ENCODE data around the gene CCDC92.

The CCDC92 gene

DNA sequence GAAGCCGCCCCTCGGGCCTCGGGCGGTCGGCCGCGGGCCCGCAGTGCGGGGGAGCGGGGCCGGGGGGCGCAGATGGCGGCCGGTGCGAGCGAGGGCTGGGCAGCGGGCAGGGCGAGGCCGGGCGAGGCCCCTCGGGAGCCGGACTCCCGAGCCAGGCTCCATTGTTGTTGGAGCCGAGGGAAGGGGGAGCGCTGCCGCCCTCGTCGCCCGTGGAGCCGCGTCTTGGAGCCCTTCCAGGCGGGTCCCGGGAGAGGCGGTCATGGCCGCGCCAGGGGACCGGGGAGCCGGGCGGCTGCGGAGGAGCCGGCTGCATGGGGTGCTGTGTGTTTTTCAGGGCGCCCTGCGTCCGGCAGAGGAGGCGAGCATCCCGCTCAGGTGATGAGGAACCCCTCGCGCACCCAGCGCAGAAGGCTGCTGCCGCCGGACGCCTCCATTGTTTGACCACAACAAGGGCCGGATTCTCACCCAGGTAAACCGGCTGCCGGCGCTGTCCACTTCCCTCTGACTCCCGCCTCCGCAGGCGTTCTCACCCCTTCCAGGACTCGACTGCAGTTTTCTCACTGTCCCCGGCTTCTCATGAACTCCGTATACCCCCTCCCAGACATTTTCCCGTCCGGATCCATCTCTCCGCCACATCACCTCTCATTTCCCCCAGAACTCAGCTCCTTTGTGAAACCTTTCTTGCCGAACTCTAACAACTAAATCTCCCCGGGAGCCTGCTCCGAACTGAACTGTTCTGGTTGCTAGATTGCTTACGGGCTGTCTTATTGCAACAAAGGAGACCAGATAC lies 1.1 kb upstream of the CCDC92 start:
- DNase-seq = peak; percentile 76

DNA sequence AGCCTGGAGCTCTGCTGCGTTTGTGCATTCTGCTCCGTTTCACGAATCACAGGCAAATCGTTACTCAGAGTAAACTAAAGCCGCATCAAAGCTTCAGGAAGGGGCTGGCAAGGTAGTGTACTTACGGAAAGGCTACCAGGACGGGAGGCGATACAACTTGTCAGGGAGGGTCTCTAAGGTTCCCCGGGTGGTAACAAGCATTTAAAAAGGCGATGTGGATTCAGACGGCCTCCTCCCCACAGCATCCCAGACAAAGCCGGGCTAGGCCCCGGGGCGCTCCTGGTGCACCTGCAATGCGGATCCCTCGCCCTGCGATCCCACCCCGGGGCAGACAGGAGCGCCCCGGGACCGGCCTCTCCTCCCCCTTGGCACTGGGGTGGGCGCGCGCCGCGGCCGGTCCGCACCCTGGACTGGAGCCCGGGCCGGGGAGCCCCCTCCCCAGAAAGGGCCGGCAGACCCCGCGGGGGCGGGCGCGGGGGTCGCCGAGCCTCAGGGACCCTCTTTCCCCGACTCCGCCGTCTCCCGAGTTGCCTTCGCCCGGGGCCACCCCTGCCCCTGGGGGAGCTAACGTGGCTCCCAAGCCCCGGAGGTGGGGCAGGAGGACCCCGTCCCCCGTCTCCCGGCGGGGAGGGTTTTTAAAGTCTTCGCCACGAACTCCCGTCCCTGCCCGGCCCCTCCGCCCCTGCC lies 718 bp downstream of the CCDC92 start:
- peak; percentile 74 for DNase-seq

DNA sequence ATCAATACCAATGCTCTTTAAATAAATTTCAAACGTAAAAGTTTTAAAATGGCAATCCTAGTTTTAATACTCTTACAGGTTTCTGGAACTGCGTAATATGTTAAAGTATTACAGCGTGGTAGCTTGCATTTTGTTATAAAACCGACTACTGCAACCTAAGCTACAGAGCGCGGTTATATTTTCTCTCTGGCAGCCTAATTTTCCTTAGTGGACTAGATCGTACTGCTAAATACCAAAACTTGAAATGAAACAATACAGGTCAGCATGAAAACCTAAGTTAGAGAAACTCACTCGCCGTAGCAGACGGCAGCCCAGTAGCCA lies 1.2 kb downstream of the CCDC92 start:
- DNase-seq = no peak

DNA sequence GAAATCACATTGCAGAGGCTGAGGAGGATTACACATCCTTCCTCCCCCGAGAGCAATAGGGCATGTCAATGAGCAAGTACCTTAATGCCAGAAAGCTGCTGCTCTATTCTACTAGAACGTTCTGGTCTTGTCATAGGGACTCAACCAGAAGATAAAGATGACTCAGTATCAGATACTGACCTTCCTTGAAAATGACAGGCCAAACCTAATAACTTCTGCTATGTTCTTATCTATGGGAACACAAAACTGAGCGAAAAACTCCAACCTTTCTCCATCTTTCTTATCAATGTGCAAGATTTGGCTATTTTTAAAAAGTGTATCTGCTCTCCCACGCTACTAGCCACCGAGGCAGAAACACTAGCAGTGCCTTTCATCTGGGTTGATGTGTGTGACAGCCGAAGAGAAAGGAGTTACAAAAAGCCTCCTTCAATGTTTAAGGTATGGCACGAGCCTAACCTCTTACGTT lies 5.5 kb downstream of the CCDC92 start:
- no peak for DNase-seq

DNA sequence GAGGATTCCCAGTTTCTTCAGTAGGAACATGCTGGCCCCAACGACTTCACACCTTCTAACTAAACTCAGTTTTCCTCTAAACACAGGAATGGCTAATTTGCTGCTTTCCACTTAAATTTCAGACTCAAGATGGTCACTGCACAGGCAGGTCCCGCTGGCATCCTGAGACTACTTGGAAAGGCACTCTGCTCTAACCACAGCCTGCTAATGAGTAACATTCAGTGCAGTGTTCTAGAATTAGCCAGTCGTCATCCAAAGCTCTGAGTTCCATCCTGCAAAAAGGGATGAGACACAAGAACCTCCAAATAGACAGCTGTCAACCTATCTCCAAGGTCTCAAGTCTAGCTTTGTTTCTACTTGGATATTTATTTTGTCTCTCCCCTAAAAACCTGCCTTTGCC lies 6.0 kb downstream of the CCDC92 start:
- no peak for DNase-seq

DNA sequence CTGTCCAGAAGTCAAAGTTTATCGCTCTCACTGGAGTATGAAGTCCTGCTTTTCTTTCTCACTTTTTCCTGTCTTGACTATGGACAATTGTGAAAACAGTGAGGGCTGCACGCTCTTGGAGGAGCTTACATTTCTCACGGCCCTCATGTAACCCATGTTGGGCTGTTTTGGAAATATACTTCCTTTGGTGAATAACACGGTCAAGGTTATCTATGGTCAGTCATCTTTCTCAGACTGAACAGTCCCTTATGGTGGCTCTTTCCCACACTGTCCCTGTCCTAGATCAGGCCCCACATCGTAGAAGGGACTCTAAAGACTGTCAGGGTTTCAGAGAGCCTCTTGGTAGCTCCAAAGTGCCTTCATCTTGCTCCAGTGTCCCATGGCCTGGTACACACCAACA lies 7.2 kb downstream of the CCDC92 start:
- no peak for DNase-seq

DNA sequence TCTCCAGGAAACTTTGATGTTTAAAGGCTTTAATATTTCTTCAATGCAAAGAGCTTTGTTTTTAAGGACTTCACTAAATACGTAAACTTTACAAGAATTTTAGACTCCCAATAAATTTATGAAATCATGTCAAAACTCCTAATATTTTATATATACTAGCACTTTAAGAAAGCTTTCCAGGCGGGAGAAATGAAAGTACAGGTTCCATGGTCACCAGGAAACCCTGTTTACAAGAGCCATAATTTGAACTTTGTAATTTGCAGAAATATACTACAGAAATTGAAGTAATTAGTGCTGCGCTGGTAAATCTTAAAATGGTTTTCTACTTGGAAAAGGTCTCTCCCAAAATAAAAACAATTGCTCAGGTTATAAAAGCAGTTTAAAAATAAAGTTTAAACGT lies 8.8 kb downstream of the CCDC92 start:
- no peak for DNase-seq

DNA sequence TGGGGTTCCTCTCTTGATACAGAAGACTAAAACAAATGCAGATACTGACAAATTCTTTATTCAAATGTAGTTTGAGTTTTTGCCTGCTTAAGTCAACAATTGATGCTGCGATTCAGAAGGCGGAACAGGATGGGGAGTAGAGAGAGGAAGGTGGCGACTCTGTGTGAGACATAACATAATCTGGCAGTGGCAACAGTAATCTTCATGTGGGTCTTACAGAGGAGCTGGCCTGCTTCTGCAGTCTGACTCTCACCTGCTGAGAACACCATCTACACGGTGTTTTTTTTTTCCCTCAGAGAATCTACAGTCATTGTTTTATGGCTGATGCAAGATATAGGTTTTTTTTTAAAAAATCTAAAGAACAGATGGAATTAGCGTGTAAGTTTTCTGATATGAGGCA lies 10.1 kb downstream of the CCDC92 start:
- no peak for DNase-seq

DNA sequence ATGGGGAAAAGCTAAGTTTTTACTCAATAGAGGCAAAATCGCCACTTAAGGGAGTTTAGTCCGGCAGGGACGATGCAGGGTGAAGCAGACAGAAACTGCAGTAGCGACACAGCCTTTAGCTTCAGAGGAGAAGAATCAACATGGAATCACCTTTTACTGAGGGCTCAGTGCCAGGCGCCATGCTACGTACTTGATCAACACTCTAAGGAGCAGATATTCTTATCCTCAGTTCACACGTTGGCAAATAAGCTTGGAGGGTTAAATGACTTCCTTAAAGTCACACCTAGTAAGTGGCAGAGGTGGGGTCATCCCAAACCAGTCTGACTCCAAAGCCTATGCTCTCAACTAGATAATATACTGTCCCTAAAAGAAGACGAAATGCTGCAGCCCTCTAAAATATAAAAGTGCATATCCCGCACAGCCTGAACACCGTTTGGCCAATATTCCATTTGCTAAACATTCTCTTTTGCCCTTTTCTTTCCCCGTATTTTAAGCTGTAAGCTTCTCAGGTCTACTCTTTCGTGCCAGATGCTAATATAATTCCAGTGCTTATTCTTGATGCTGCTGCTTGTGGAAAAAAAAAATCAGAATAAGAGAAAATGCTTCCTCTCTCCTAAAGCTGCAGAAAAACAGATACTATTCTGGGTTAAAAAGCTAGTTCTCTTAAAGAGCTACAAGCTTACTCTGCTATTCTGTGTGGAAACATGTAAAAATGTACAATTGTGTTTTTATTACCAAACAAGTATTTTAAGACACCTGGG lies 10.9 kb downstream of the CCDC92 start:
- DNase-seq = no peak

DNA sequence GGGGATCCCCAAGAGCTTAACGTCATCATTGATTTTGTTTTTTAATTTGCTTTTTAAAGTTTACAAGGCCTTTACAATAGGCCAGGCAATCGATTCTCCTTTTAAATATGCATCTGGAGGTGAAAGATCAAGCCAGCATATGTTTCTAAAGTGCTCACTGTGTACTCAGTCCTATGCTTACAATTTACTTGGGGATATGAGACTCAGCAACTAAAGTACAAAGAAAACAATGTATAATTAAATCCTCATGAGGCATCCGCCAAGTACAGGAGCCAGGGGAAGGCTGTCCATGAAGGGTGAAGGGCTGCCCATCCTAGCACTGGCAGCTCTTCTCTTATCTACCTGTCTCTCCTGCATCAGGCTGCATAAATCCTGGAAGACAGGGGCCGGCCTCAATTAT lies 11.8 kb downstream of the CCDC92 start:
- DNase-seq = no peak

DNA sequence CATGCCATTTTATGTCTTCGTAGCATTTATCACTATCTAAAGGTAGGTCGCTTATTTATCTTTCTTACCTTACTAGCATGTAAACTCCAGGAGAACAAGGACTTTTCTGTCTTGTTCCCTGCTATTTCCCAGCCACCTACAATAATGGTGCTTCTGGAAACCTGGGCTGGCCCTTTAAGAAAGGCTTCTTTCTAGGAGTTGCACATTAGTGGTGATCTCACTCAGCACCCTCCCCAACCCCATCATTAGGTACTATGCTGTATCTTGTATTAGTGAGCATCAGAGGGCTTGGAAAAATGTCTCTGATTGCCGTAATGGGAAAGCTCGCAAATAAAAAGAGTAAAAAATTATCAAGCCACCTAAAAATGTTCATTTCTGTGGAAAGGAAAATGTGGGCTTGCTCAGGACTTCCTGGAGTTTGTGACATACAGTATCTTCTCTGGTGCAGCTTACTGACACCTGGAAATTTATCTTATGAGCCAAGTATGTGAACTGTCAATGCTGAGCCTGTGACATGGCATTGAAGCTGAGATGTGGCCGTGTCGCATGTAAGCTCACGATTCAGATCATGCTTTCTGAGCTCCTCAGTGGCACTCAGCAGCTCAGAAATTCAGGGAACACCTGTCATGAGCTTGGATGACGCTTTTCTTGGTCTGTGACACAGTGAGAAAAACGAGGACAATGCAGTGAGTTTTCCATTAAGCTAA lies 12.4 kb downstream of the CCDC92 start:
- DNase-seq = no peak

DNA sequence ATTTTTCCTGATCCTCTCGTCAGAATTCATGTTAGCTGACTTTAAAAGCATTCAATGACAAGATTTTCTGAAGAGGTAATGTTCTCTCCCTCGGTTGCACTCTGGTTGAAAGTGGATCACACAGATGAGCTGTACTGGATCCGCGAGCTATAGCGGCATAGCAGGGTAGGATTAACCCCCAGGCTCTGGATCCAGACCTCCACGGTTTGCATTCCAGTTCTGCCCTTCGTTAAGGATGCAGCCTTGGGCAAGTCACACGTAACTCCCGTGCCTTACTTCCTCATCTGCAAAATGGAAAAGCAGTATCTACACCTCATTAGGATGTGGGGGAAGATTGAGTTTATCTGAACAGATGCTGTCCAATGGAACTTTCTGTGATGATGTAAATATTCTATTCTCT lies 13.8 kb downstream of the CCDC92 start:
- DNase-seq = no peak

DNA sequence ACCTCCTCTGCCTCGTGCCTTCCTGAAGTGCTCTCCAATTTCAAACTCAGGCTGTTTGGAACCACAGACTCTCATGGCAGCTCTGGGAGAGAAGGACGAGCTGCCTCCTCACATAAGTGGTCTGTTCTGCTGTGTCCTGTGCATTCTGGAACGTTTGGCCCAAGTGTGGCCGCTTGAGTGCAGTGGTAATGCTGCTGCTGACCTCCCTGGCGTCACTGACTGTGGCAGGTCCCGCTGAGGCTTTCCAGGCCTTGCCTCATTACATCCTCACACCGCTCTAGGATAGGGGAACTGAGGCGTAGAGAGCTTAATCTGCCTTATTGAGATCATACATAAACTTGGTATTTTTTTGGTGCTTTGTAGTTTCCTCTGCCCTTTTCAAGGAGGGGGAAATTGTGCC lies 14.2 kb downstream of the CCDC92 start:
- peak; percentile 51 for DNase-seq

DNA sequence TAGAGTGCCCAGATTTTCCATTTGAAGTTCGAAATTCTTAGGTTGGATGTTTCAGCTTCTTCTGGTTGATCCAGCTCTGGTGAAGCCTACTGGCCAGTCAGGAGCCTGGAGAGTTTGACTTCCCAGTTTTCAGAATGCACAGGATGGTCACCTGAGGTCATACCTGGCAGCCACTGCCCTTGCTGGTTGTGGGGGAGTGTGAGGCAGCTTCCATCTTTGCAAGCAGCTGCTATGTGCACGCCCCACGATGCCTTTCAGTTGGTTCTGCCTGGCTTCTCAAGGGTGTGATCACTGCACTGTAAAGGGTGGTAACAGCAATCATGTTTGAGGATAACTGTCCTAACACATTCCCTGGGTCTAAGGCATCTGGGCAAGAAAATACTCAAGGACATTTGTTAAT lies 15.4 kb downstream of the CCDC92 start:
- DNase-seq = no peak

DNA sequence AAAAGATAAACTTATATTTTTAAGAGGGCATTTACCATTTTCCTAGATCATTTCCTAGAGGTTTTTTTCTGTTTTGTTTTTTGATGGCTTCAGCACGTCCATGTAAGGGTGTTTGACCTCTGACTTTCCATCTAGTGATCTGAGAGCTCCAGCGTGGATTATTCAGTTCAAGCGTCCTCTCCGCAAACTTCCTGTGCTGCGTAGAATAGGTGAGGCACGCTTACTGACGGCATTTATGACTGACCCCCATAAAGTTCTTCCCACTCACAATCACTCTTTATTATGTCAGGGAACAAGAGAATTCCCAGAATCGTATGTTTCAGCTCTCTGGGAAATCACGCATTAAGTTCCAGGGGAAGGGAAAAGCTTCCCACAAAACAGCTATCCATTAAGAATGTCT lies 16.4 kb downstream of the CCDC92 start:
- no peak for DNase-seq

DNA sequence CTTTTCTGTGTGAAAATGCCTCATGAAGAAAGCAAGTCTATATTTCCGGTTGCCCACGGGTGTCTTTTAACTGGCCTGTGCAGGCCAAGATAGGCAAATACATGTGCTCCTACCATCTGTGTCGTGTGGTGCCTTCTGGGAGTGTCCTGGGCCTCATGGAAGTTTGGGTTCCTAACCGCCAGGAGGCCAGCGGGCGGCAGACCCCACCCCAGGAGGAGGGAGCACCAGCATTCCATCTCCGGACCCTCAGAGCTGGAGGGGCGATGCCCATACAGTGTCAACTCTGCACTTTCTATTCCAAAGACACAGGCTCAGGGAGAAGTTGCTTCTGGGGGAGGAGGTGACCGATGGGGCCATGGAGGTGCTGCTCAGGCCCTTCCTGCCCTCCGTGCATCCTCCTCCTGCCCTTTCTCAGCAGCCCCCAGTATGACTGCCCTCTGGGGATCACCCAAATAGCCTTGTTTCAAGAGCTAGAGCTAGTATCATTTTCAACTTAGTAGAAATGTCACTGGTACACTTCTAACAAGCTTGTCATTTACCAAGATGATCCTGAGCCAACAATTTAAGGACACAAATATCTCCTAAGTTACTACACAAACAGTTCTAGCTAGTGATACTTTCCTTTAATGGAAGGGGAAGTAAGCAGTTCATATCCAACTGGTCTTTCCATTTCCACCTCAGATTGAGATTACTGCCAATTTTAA lies 17.8 kb downstream of the CCDC92 start:
- no peak for DNase-seq

DNA sequence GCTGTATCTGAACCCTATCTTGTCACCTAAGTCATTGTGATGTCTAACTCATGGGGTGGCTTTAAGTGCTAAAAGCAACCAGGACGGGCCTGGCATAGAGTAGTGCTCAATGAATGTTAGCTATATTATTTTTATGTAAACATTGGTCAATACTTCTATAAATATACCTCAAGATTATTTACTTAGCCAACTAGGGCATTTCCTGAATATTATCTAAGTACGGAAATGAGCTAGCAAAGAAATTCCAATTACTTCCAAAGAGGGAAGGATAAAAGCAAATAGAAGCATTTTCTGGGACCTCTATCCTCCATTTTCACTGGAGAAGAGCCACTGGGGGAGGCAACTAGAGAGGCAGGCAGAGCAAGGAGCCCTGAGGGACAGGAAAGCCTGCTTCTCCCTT lies 20.6 kb downstream of the CCDC92 start:
- DNase-seq = no peak

DNA sequence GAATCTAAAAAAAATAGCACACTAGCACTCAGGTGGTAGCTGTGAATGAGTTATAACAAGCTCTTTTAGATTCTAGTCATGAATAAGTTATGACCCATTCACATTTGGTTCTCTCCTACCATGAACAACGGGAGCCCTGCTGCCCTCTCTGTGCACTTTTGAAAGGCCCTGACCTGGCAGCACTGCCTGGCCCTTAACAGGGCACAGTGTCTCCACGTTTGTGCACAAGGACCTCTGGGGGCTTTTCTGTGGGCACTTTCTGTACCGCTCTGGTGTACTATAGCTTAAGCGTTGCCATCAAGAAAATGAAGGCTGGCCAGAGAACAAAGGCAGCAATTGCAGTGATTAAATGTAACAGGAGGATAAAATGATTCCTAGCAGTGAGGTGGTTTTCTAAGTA lies 21.2 kb downstream of the CCDC92 start:
- DNase-seq = no peak

DNA sequence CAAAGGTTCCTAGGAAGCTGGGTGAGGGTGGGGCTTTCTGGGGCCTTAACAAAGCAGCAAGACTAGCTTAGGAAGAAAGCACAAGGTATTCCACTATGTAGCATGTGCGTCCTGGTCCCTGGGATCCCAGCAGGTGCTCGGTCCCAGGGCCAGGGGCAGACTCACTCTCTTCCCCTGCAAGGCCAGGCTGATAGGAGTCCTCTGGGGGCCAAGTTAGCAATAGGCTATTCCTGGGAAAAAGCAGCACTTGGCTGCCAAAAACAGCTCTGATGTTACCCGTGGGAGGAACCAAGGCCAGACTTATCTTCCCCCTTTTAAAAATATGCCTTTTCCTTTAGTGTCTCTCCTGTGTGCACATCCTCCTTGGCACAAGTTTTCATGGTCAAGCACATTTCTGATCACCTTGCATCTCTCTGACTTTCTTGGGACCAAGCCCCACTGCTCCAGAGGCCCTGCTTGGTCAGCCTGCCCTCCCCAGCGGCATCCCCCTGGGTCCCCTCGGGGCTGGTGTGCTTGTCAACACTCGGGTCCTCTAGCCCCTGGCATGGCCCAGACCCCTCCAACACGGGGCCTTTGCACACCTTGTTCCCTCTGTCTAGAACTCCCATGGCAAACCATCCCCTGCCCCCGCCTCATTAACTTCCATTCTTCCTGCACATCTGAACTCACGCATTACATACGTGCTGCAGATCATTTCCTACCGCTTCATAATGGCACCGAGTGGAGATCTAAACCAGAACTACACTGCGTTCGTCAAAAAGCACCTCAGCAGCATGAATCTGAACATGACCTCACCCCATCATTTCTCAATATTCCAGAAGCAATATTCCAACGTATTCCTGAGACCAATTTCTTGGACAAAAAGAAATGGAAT lies 21.9 kb downstream of the CCDC92 start:
- no peak for DNase-seq

DNA sequence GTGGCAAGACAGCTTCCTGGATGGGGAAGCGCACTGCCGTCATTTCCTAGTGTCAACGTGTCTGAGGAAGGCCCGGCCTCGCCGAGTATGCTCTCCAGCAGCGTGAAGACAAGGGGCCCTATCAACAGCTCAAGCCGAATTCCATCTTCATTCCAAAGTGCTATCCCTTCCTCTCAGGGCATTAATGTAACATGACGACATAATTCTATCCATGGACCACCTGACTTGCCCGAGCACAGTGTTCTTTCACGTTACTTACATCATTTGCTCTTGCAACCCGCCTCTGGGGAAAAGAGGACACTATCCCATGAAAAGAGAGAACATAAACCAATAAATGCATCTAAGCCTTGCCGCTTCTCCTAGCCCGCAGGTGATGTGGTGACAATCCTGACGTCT lies 22.9 kb downstream of the CCDC92 start:
- DNase-seq = no peak
